Astrocyte (in vitro differentiated cells and primary cell): Measurements from ENCODE around the gene MRPL20. TPM values are rescaled to one million over a fixed set of nuclear protein-coding genes. Genes with fewer than 3 reads are reported as not detected.

Experiments
- DNase-seq: peaks from one replicate; pipeline ENCODE4 v3.0.0-alpha.2; 2010; ENCODE audit warnings: low read depth
- FAIRE-seq: peaks from 2 replicates; lab custom pipeline; 2011; peaks lifted over from hg19 to GRCh38; lab: Jason Lieb, UNC
- H2AFZ ChIP-seq: 2 replicates; pipeline ENCODE4 v1.6.0; 2012; ENCODE audit warnings: low read depth, low read length, inconsistent platforms
- H3K27ac ChIP-seq: 2 replicates; pipeline ENCODE4 v1.5.1; 2011; ENCODE audit warnings: low read depth, low read length, inconsistent platforms
- H3K27me3 ChIP-seq: 2 replicates; pipeline ENCODE4 v1.6.0; 2011; ENCODE audit warnings: low read length, inconsistent platforms; ENCODE audit not compliant: insufficient read depth
- H3K36me3 ChIP-seq: 2 replicates; pipeline ENCODE4 v1.5.1; 2011; ENCODE audit warnings: low read length, inconsistent platforms; ENCODE audit not compliant: insufficient read depth
- H3K4me1 ChIP-seq: 2 replicates; pipeline ENCODE4 v1.5.1; 2011; ENCODE audit warnings: low read length, inconsistent platforms; ENCODE audit not compliant: insufficient read depth
- H3K4me2 ChIP-seq: 2 replicates; pipeline ENCODE4 v1.6.0; 2012; ENCODE audit warnings: low read length, inconsistent platforms
- H3K4me3 ChIP-seq: 2 replicates; pipeline ENCODE4 v1.5.1; 2011; ENCODE audit warnings: low read depth, mild to moderate bottlenecking, low read length, inconsistent platforms; ENCODE audit not compliant: insufficient read depth
- H3K79me2 ChIP-seq: 2 replicates; pipeline ENCODE4 v1.6.0; 2012; ENCODE audit warnings: mild to moderate bottlenecking, low read length, inconsistent platforms; ENCODE audit not compliant: insufficient read depth
- H3K9ac ChIP-seq: 2 replicates; pipeline ENCODE4 v1.6.0; 2012; ENCODE audit warnings: mild to moderate bottlenecking, low read length, inconsistent platforms
- H3K9me3 ChIP-seq: 2 replicates; pipeline ENCODE4 v1.5.1; 2012; ENCODE audit warnings: low read depth, mild to moderate bottlenecking, low read length, inconsistent platforms; ENCODE audit not compliant: insufficient read depth
- H4K20me1 ChIP-seq: 2 replicates; pipeline ENCODE4 v1.6.0; 2012; ENCODE audit warnings: low read length, inconsistent platforms; ENCODE audit not compliant: insufficient read depth
- H3K27ac Mint-ChIP-seq: one replicate; pipeline ENCODE4 v1.8.0; 2021; ENCODE audit warnings: mild to moderate bottlenecking, mixed read lengths; ENCODE audit not compliant: unreplicated experiment
- H3K27me3 Mint-ChIP-seq: one replicate; pipeline ENCODE4 v1.8.0; 2021; ENCODE audit warnings: low read depth, mixed read lengths; ENCODE audit not compliant: unreplicated experiment
- H3K36me3 Mint-ChIP-seq: one replicate; pipeline ENCODE4 v1.8.0; 2021; ENCODE audit warnings: low read depth, mixed read lengths; ENCODE audit not compliant: unreplicated experiment
- H3K4me1 Mint-ChIP-seq: one replicate; pipeline ENCODE4 v1.8.0; 2021; ENCODE audit warnings: low read depth, mixed read lengths; ENCODE audit not compliant: unreplicated experiment
- H3K4me3 Mint-ChIP-seq: one replicate; pipeline ENCODE4 v1.8.0; 2021; ENCODE audit warnings: mild to moderate bottlenecking, moderate library complexity, mixed read lengths; ENCODE audit not compliant: unreplicated experiment
- H3K9me3 Mint-ChIP-seq: one replicate; pipeline ENCODE4 v1.8.0; 2021; ENCODE audit warnings: mild to moderate bottlenecking, mixed read lengths; ENCODE audit not compliant: unreplicated experiment
- CTCF ChIP-seq: IDR thresholded peaks from 2 replicates; pipeline ENCODE4 v1.5.1; 2011; ENCODE audit warnings: low read depth, mild to moderate bottlenecking, inconsistent platforms, low read length, moderate library complexity; ENCODE audit not compliant: insufficient read depth
- EZH2 ChIP-seq: IDR thresholded peaks from 2 replicates; pipeline ENCODE4 v1.6.1; 2012; ENCODE audit warnings: mild to moderate bottlenecking, low read length, inconsistent platforms; ENCODE audit not compliant: insufficient read depth
- total RNA-seq: library from RNA; stranded (reverse); gene quantifications from 2 replicates; pipeline ENCODE4 v1.2.1, GENCODE V29; 2021

The MRPL20 gene
- total RNA-seq, 1 donor from 2014 or later = 88.5 TPM

- no peak overlapping the region for H2AFZ ChIP-seq
- no peaks in the 10 kb centered on the region for H3K79me2 ChIP-seq
- no peak overlapping the region for H3K27ac Mint-ChIP-seq
- no peak overlapping the region for H3K4me3 Mint-ChIP-seq
- no peaks in the 10 kb centered on the region for H3K27me3 ChIP-seq
- no peak overlapping the region for H3K9ac ChIP-seq
- H3K27me3 Mint-ChIP-seq = no peaks in the 10 kb centered on the region
- H3K4me2 ChIP-seq = no peak overlapping the region
- H3K4me3 ChIP-seq = no peak overlapping the region
- H3K9me3 Mint-ChIP-seq = no peaks in the 10 kb centered on the region
- H3K36me3 ChIP-seq = no peaks in the 10 kb centered on the region
- H3K9me3 ChIP-seq = no peaks in the 10 kb centered on the region
- H3K36me3 Mint-ChIP-seq = no peaks in the 10 kb centered on the region
- FAIRE-seq (no peak), DNase-seq (no peak)
- no peak for TF ChIP-seq CTCF
- TF ChIP-seq EZH2 = no peak
- H3K4me1 Mint-ChIP-seq = peaks cover 7% of the 10 kb centered on the region
- peaks cover 22% of the 10 kb centered on the region for H3K4me1 ChIP-seq
- H3K27ac ChIP-seq = no peak overlapping the region
- peaks cover 6% of the 10 kb centered on the region for H4K20me1 ChIP-seq
These were observed 31.7 kb upstream of the MRPL20 start for GRCh38 chr1:1438531-1439381.

- Histone ChIP-seq H2AFZ (no peak overlapping the region), H3K9ac (no peak overlapping the region), H3K27me3 (no peaks in the 10 kb centered on the region), H3K79me2 (no peaks in the 10 kb centered on the region), H3K4me2 (no peak overlapping the region), H3K4me3 (no peak overlapping the region), H3K4me1 (peaks cover 28% of the 10 kb centered on the region), H3K36me3 (no peaks in the 10 kb centered on the region), H3K9me3 (no peaks in the 10 kb centered on the region), H3K27ac (no peak overlapping the region), H4K20me1 (peaks cover 6% of the 10 kb centered on the region)
- Mint-ChIP-seq H3K27me3 (no peaks in the 10 kb centered on the region), H3K27ac (no peak overlapping the region), H3K4me3 (no peak overlapping the region), H3K9me3 (no peaks in the 10 kb centered on the region), H3K4me1 (peaks cover 7% of the 10 kb centered on the region), H3K36me3 (no peaks in the 10 kb centered on the region)
- FAIRE-seq = no peak
- DNase-seq = no peak
- no peak for TF ChIP-seq EZH2
- no peak for TF ChIP-seq CTCF
These were observed 30.8 kb upstream of the MRPL20 start for GRCh38 chr1:1437904-1438376.
